Stimulated activated CD4-positive, alpha-beta T cell treated with anti-CD3 and anti-CD28 coated beads, Interleukin-1b, Interleukin-23, amount 100 ng/mL, for 1 hour (primary cell): ENCODE data around the gene MAZ.
A peak's percentile ranks its signal among the peaks of the same experiment; 100 is the strongest.
"Not testable (repeated sequence)": the region's sequence is repeated elsewhere in the genome, so short reads cannot be mapped to it uniquely, and the experiment has no call there.

Experiments used
- DNase-seq, 2 donors: peaks; one replicate each; pipeline ENCODE4 v3.0.0-alpha.2; 2020; ENCODE audit warnings: low read depth in 2 of 2

MAZ gene

GRCh38 chr16:29825145-29826044 lies 19.1 kb downstream of the MAZ start:
- DNase-seq, result no peak

GRCh38 chr16:29826342-29826695 lies 20.0 kb downstream of the MAZ start:
- DNase-seq, result no peak

- DNase-seq, result no peak
Observed at GRCh38 chr16:29830774-29831173, 24.4 kb downstream of the MAZ start.

DNA sequence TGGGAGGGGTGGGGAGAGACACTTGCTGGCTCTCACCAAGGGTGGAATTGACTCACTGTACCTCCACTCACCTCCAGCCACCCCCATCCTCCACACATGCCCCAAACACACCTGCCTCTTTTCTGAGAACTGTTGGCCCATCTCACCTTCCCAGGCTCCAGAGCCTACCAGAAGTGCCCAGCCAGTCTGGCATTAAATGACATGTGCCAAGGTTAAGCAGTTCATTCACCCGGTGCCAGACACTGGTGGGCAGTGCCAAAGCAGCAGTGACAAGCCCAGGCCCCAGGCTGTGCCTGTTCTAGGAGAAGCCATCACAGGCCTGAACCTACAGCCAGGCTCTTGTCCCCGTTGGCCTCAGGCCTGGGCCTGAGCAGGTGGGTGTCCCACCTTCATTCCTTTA lies 25.2 kb downstream of the MAZ start:
- DNase-seq, result no peak

GRCh38 chr16:29833219-29833618 lies 26.9 kb downstream of the MAZ start:
- DNase-seq, result not testable (repeated sequence)

GRCh38 chr16:29834079-29834478 lies 27.8 kb downstream of the MAZ start:
- no peak for DNase-seq

- DNase-seq, result no peak
Observed at GRCh38 chr16:29835926-29836325, 29.6 kb downstream of the MAZ start.

GRCh38 chr16:29836623-29837022 lies 30.3 kb downstream of the MAZ start:
- DNase-seq, result no peak

GRCh38 chr16:29837841-29838240 lies 31.5 kb downstream of the MAZ start:
- DNase-seq, result no peak

DNA sequence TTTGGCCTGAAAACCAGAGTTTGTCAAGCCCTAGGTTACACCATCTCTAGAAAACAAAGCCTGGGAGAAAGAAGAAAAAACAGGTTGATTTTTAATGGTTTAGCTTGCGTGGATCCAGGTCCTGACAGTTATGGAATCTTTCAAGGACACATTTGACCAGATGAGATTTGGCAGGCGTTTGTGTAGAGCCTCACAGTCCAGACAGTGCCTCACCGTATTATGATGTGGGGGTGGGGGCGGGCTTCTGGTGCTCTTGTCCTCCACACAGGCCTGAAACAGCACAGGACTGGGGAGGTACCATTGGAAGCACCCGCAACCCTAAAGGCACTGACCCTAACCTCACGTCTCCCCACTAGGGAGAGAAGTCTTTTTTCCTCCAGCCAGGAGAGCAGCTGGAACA lies 33.5 kb downstream of the MAZ start:
- no peak for DNase-seq

DNA sequence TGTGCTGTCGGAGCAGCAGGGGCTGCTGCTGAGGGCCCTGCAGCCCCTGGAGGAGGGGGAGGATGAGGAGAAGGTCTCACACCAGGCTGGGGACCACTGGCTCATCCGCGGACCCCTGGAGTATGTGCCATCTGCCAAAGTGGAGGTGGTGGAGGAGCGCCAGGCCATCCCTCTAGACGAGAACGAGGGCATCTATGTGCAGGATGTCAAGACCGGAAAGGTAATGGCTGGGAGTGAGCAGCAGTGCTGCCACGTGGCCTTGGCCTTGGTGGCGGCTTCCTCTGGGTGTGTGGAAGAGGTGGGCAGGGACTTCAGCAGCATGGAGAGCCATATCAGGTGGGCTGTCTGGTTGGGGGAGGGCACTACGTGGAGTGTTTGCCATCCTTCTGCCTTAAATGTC lies 33.9 kb downstream of the MAZ start:
- DNase-seq, result no peak

GRCh38 chr16:29841631-29842030 lies 35.3 kb downstream of the MAZ start:
- no peak for DNase-seq

DNA sequence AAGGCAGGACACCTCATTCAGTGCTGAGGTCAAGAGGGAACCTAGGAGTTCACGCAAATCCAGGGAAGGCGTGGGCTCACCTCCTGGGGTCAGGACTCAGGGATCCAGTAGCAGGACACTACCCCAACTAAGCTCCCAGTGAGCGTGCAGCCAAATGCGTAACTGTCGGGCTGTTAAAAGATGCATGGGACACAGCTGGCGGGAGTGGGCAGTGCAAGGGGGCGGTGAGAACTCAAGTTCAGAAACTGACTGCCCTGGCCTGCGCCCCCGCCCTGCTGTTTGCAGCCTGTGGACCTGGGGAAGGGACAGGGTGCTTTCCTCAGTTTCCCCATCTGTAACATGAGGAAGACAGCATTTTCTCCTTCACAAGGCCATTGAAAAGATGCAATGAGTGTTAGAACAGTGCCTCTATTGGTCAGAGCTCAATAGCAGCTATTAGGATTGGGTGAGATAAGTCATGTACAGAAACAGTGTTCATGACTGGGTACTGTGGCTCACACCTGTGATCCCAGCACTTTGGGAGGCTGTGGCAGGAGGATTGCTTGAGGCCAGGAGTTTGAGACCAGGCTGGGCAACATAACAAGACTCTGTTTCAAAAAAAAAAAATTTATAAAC lies 36.5 kb downstream of the MAZ start:
- DNase-seq, result no peak

GRCh38 chr16:29843931-29844330 lies 37.6 kb downstream of the MAZ start:
- DNase-seq, result no peak

DNA sequence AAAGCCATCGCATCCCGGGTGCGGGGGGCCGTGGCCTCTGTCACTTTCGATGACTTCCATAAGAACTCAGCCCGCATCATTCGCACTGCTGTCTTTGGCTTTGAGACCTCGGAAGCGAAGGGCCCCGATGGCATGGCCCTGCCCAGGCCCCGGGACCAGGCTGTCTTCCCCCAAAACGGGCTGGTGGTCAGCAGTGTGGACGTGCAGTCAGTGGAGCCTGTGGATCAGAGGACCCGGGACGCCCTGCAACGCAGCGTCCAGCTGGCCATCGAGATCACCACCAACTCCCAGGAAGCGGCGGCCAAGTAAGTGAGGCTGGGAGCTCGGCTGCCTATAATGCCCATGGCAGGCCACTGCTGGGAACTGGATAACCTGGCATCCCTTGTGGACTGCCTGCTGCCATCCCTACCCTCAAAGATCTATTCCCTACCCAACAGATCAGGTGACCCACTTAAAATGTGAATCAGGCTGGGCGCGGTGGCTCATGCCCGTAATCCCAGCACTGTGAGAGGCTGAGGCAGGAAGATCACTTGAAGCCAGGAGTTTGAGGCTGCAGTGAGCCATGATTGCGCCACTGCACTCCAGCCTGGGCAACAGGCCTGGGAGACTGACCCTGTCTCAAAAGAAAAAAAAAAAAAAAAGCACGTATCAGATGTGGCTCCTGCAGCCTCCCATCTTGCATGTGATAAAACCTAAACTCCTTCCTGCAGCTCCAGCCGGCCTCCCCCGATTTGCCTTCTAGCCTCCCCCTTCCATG lies 38.4 kb downstream of the MAZ start:
- no peak for DNase-seq

DNA sequence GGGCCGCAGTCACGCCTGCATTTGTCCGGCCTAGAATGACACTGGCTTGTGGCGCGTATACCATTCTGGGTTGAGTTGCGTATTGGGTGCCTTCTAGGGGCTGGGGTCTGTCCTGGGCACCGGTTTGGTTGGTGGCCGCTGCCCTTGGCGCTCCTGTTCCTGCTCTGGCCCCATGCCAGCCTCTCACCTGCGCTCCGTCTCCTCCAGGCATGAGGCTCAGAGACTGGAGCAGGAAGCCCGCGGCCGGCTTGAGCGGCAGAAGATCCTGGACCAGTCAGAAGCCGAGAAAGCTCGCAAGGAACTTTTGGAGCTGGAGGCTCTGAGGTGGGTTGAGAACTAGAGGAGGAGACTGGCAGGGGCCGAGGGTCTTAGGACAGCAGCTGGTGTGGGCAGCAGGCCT lies 39.3 kb downstream of the MAZ start:
- no peak for DNase-seq

- peak; percentile 64 to 77 for DNase-seq
Observed at GRCh38 chr16:29848420-29849297, 42.3 kb downstream of the MAZ start.

- no peak for DNase-seq
Observed at GRCh38 chr16:29849505-29849904, 43.2 kb downstream of the MAZ start.

GRCh38 chr16:29850998-29851397 lies 44.7 kb downstream of the MAZ start:
- DNase-seq, result no peak

DNA sequence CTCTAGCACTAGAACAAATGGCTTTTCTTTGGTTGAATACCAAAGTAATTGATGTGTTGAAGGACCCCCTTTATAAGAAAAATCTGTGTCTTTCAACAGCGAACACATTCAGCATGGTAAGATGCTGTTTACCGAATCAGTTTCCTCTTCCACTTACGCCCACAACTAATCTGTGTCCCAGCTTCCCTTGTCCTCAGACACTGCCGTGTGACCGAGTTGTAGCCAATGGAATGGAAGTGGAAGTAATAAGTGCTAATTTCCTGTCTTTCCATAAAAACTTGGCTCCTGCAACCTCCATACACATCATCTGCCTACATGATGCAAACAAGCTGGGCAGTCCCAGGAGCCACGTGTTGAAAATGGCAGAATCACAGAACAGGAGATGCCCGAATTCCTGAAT lies 46.3 kb downstream of the MAZ start:
- no peak for DNase-seq

DNA sequence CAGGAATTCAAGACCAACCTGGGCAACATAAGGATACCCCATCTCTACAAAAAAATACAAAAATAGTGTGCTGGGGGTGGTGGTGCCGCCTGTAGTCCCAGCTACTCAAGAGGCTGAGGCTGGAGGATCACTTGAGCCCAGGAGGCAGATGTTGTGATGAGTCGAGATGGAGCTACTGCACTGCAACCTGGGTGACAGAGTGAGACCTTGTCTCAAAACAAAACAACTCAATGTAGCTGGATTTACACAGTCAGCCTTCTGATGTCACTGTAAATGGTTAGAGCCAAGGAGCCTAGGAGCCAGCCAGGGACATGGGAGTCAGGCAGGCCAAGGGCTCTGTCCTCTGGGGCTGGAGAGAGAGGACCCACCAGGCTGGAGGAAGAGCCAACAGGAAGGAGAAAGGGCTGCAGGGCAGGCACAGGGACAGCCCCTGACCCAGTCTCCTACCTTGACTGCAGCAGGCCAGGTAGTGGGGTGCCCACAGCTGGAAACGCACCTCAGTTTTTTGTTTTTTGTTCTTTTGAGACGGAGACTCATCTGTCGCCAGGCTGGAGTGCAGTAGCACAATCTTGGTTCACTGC lies 48.3 kb downstream of the MAZ start:
- no peak for DNase-seq
